GM12864 (cell line): ENCODE data around the gene NDST1.

Experiments
- DNase-seq: peaks from one replicate; pipeline ENCODE4 v3.0.0-alpha.2; 2011; ENCODE audit warnings: low read depth
- H3K4me3 ChIP-seq: 2 replicates; pipeline ENCODE4 v1.5.1; 2011; ENCODE audit warnings: mild to moderate bottlenecking, low read depth, low read length, control low read depth
- CTCF ChIP-seq: IDR thresholded peaks from 2 replicates; pipeline ENCODE4 v1.5.1; 2011; ENCODE audit warnings: low read depth, mild to moderate bottlenecking, moderate library complexity, low read length, control low read depth, inconsistent platforms; ENCODE audit errors: missing control alignments

Gene NDST1

DNA sequence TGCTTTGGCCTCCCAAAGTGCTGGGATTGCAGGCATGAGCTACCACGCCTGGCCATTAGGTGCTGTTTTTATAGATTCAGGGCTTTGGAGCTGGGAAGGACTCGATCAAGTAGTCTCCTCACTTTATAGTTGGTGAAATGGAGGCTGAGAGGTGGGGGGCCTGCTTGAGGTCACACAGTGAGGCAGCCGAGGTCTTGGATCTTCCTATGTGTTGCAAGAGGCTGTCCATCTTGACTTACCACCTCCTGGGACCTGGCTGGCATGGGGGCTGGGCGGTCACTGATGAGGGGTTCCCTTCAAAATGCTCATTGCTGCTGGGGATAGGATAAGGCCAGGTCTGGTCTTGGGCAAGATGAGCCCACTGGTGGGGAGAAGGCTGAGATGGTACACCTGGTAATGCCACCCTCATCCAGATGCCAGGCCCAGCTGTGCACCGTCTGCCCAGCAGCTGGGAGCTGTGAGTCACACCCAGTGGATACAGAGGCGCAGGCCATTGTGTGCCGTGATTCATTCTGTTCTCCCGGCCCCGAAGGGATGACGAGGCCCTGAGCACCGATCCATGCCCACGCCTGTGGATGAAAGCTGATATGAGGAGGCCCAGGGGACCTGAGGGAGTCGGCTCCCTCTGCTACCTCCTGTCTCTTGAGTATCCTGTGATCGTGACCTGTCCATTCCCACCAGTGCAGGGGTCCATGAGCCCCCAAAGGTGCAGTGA lies 10.5 kb upstream of the NDST1 start:
- no peak for TF ChIP-seq CTCF
- DNase-seq = no peak
- no peak overlapping the region for H3K4me3 ChIP-seq

GRCh38 chr5:150497989-150498317 lies 10.0 kb upstream of the NDST1 start:
- H3K4me3 ChIP-seq = no peak overlapping the region
- DNase-seq = no peak
- TF ChIP-seq CTCF = no peak

DNA sequence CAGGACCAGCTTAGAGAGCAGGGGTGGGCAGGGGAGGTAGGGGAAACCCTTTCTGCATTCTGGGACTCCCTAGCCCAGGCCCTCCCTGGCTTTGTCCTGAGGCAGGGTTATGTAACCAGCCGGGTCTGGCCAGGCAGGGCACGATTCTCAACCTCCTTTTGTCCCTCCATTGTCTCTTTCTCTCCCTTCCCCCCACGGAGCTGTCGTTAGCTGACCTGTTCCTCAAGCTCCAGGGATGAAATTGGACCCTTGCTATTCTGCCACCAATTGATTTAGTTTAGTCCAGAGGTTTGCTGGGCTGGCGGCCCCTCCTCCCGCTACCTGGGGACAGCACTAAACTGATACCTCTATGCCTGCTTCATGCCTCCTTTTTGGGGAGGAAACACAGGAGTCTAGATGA lies 9.4 kb upstream of the NDST1 start:
- no peak for TF ChIP-seq CTCF
- no peak overlapping the region for H3K4me3 ChIP-seq
- no peak for DNase-seq

GRCh38 chr5:150498971-150499370 lies 9.0 kb upstream of the NDST1 start:
- no peak overlapping the region for H3K4me3 ChIP-seq
- TF ChIP-seq CTCF = no peak
- no peak for DNase-seq

GRCh38 chr5:150499437-150499956 lies 8.4 kb upstream of the NDST1 start:
- no peak for DNase-seq
- TF ChIP-seq CTCF = no peak

GRCh38 chr5:150500328-150500841 lies 7.5 kb upstream of the NDST1 start:
- H3K4me3 ChIP-seq = no peak overlapping the region
- DNase-seq = no peak
- TF ChIP-seq CTCF = no peak

More at GRCh38 chr5:150499437-150499956, 8.4 kb upstream of the NDST1 start:
- no peak overlapping the region for H3K4me3 ChIP-seq

GRCh38 chr5:150500905-150501304 lies 7.0 kb upstream of the NDST1 start:
- no peak for DNase-seq
- no peak overlapping the region for H3K4me3 ChIP-seq
- TF ChIP-seq CTCF = no peak
